Measurements from ENCODE around the gene C3AR1.
A peak's percentile ranks its signal among the peaks of the same experiment; 100 is the strongest.
"Not testable (repeated sequence)": the region's sequence is repeated elsewhere in the genome, so short reads cannot be mapped to it uniquely, and the experiment has no call there.

The C3AR1 gene

DNA sequence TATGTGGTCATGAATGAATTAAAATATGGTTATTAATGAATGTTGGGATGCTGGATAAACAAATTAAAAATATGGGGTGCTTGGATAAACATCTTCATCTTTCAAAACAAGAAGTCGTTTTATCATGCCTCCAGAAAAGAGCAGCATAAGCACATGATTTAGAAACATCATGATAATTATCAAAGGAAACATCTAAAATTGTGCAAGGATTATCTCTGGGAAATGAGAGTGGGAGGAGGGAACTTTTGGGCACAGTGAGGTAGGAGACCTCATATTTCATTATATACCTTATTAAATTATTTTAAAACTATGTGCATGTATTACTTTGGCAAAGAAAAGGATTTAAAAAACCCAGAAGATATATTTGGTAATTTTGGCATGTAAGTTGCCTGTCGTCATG lies 8.9 kb downstream of the C3AR1 start:
- no peak for DNase-seq

DNA sequence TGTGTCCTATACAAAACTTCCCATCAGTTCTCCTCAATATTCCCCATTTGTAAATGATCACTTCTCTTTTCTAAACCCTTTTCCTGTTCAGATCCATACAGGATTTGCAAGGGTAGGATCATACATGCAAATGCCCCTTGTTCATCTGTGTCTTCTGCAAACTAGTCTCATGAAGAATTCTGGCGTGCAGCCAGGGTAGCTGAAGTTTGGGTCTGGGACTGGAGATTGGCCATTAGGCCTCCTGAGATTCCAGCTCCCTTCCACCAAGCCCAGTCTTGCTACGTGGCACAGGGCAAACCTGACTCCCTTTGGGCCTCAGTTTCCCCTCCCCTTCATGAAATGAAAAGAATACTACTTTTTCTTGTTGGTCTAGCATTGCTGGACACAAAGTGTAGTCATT lies 11.3 kb downstream of the C3AR1 start:
- DNase-seq: no peak

DNA sequence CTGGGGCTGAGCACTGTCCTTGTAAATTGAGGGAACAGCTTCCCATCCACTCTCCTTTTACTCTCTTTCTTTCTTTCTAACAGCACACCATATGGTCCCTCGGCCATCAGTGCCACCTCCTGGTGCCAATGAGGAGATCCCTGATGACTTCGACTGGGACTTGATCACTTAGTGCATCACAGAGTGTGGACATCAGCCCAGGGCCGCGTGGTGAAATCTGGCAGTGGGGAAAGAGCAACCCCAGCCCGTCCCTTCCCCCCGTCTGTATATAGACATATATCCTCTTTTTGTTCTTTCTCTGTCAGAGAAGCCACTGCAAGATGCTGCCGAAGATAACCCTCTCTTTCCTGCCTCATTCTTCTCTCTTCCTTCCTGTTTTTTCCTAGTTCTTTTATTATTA lies 13.5 kb downstream of the C3AR1 start:
- DNase-seq: no peak

DNA sequence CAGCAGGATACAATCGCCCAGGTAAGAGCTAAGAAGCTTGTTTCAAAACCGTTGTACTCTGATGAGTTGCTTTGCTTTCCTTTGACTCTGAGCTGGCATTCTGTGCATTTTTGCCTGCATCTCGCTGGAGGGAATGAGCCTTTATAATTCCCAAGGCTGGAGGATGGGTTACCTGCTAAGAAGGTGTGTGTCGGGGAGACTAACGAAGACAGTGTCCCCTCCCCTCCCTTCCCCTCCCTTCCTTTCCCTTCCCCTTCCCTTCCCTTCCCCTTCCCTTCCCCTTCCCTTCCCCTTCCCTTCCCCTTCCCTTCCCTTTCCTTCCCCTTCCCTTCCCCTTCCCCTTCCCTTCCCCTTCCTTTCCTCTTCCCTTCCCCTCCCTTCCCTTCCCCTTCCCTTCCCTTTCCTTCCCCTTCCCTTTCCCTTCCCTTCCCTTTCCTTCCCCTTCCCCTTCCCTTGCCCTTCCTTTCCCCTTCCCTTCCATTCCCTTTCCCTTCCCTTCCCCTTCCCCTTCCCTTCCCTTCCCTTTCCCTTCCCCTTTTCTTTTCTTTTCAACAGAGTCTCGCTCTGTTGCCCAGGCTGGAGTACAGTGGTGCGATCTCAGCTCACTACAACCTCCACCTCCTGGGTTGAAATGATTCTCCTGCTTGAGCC lies 15.4 kb downstream of the C3AR1 start:
- no peak for DNase-seq

DNA sequence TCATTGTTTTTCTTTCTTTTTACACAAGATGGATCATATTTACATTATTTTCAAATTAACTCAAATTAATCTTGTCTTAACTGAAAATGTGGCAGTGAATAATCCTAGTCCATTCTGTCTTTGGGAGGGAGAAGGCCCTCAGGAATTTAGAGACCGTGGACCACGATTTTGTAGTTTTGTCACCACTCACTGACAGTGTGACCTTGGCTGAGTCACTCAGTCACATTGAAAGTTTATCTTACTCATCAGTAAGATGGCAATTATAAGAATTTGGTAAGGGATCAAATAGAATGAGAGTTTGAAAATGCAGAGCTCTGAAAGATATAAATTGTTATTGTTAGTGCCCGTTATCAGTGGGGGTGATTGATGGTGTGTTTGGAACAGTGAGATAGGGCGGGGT lies 17.3 kb downstream of the C3AR1 start:
- DNase-seq: no peak

DNA sequence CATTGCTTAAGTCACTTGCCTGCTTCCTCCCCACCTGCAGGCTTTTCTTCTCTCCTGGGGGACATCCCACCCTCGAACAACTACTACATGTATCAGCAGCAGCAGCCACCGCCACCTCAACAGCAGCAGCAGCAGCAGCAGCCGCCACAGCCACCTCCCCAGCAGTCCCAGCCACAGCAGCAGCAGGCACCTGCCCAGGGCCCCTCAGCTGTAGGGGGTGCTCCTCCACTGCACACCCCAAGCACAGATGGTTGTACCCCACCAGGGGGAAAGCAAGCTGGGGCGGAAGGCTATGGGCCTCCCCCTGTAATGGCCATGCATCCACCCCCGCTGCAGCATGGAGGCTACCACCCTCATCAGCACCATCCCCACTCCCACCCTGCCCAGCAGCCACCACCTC lies 18.3 kb downstream of the C3AR1 start:
- no peak for DNase-seq

DNA sequence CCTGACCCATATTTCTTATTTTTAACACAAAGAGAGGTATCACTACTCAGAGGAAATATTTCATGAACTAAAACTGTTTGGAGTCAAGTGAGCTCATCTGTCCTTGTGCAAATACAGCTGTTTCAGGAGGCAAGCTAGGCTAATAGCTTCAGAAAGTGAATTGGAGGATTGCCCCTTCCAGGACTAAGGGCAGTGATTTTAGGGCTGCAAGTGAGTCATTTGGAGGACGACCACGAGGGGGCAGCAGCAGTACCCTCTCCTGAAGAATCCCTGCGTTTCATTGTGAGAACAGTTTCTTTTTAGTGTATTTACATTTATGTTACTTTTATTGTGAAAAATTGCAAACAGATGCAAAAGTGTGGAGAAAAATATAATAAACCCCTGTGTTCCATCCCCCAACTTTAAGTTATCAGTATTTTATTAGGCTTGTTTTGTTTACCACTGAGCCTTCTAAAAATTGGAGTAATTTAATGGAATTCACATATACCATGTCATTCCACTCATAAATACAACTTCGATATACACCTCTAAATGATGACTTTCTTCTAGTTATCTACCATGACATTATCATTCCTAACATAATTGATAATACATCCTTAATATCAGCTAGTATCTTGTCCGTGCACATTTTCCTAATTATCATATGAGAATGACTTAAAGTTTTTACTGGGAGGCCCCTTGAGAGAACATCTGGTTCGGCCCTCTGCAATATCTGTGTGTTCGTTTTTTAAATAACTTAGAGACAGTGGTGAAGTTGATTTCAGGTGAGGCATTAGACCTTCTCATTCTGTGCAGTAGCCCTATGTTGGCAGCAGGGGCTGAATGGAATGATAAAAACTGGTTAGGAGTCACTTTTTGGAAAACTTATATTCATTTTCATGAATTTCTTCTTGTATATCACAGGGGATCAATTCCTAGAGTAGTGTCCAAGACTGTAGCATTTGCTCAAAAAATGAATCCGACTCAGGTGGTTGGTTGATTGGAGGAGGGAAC lies 19.9 kb downstream of the C3AR1 start:
- DNase-seq: peak; percentile 28

DNA sequence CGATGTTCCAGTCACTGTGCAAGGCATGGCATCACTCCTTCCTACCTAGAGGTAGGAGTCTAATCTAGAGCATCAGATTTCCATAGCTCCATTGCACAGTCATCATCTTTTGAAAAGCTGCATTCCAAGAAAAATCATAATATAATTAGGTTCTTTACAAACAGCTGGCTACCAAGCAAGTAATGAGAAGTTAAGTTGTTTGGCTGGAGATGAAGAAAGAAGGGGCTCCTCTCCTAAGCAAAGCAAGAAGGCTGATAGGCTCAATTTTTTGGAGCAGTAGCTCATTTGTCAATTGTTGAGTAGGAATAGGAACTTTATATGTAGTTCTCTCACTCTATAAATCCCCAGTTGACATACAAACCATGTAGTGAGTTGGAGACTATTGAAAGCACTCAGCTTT lies 25.4 kb downstream of the C3AR1 start:
- DNase-seq: no peak

DNA sequence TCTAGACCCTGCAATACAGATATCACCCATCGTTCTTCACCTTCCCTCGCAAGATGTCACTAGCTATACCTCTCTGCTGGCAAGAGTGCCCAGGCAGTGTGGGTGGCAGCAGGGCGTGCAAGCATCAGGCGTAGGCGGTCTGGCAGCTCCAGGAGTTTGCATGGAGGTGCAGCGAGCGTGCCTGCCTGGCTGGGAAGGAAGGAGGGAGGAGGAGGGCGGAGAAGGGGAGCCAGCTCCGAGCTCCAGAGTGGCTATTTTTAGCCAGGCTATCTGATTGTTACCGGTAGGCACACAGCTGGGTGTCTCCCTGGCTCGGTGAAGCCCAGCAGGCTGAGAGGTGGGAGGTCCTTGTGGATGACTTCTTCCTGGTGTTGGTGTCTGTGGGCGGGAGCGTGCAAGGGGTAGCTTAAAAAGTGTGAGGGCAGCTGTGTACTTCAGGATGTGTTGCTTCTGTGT lies 27.5 kb downstream of the C3AR1 start:
- no peak for DNase-seq

DNA sequence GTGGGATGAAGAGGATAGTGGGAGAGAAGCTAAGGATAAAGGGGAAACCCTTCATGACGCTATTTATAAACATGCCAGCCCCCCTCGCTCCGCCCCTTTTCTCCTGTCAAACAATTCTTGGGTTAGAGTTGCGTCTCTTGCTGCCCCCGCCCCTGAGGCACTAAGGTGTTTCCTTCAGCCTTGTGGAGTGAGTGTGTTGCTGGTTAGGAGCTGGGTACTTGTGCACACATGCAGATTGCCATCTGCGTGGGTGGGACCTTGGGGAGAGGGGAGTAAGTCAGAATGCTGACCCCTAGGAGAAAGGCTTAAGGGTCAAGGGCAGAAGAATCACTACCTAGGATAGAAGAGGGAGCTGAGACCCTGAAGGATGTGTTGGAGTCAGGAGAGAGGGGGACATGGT lies 28.2 kb downstream of the C3AR1 start:
- no peak for DNase-seq

DNA sequence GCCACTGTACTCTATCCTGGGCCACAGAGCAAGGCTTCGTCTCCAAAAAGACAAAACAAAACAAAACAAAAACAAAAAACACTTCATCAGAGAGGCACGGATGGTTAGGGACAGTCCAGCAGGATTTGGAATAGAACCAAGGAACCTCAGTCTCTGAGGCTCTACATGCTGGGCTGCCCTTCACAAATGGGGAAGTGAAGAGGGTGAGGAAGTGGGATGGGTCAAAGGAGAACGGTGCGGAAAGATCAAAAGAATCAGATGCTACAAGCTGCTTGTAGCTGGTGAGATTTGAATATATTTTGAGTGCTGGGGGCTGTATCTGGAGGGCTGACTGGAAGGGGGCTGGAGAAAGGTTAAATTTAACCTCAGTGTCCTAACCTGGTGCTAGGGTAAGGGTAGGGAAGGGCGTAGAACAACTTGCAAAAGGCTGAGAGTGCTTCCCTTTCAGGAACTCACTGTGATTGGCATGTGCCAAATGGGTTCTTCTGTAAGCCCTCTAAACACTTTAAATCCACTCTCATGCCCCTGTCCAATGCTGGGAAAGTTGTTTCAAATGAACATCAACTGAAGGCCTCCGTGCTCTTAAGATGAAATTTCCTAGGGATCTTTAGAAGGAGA lies 29.0 kb downstream of the C3AR1 start:
- no peak for DNase-seq

DNA sequence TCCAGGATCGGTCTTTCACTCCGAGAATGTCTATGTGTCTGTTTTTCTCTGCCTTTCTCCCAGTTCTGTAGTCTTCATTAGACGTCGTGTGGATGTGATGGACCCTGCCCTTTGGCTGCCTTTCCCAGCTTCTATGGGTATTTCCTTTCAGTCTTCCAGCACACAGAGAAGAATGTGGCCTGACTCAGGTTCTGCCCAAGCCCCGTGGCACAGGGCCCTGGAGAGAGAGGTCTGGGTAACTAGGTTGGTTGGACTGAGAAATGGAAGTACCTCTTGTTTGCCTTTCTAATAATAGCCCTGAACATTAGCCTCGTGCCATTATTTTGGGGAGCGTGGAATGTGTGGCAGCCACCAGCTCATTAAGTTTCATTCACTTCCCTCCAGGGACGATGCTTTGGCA lies 29.8 kb downstream of the C3AR1 start:
- DNase-seq: no peak

DNA sequence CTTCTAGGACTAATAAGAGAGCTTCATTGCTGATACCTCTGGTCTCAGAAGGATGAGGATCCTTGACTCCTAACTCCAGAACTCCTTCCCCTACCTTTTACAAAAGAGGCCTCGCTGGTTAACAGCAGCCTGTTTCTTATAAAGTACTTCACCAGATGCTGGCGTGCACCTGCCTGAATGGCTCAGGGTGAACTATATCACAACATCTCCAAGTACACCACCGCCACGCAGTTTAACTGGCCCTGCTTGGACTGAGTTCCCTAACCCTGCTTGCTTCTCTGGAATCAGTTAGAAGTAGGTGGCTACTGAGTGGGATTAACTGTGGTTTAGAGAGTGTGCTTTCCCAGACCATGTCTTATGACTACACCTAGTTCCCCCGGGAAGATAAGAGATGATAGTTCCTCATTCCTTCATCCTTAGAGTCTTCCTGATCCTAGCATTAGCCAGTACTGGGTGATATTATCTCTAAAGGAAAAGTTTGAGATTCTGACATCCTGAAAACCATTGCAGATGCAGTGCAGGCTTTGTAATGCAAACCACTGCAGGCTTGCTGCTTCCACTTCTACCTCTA lies 30.6 kb downstream of the C3AR1 start:
- no peak for DNase-seq

DNA sequence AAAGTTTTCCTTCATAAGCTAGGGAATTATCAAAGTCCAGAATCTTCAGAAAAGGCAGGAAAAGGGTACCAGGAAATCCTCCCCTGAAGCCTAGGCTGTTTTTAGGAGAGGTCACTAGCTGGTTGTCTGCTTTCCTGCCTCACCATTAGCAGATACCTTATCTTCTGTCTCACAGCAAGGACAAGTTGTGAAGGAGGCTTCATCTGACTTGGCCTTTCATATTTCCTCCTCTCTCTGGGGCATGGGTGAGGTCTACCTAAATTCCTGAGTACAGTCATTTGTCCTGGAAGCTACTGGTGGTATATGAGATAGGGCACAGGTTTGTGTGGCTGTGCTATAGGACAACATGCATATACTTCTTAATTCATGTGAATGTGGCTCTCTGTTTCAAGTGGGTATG lies 31.4 kb downstream of the C3AR1 start:
- no peak for DNase-seq

DNA sequence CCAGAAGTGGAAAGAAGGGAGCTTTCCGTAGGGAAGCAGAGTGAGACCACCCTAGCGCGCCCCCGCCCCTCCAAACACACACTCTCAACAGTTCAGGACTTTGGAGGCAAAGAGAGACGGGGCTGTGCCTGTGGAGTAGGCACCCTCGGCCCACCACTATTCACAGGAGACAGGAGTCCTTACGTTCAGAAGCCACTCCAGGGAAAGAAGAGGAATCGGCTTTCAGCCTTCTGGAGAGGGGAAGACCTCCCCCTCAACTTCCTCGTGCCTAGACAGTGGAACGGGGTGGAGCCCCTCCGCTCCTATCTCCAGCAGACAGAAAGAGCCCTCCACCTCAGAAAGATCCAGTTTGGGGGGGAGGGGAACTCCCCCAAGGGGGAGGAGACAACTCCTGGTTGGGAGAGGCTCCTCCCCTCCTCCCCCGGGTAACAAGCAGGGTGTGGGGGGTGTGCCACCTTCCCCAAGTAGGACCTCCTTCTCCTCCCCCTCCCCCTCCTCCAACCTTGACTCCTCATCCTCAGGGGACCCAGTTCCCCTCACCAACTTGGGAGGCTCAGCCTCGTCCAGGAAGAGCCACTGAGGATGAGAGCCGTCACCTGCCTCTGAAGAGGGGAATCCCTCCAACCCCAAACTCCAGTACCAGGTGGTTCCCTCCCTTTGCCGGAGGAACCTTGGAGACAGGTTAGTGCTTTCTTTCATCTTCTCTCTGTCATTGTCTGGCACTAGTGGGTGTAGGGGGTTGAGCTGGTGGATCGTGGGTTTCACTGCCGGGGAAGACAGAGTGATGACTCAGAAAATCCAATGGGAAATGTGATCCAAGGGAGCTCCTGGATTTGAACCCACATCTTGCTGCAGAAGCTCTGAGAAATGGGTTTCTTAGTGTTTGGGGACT lies 32.8 kb downstream of the C3AR1 start:
- no peak for DNase-seq

DNA sequence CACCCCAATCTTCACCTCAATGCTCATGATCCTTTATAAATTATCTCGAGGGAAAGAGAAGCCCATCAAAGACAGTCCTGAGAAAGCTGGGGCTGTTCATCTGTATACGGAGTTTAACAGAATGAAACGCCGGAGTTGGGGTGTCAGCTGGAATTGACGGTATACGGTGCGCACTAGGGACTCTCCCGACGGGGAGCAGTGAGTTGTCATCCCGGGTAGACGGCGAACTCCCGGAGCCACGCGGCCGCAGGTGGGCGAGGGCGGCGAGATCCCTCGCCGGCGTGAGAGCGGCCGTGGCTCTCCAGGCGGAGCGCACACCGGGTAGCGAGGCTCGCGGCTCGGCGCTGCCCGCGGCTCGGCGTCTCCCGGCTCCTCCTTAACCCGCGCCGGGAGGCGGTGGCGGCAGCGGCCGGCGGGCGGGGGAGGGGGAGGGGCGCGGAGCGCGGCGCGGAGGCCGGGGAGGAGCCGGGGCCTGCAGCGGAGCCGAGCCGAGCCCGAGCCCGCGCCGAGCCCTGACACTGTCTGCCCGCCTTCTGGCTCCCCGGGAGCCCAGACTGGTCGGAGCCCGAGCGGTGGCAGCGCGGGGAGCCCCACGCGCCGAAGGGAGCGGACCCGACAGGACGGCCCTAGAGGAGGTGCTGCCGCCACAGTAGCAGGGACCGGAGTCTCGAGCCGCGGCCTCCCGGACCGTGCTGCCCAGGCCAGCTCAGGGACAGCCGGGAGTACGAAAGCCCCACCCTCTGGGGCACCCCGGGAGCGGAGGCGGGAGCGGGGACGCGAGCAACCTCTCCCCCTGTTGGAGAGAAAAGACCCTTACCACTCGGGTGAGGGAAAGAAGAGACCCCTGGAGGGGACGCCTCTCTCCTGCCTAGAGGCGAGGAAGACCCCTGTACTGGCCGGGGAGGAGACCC lies 33.7 kb downstream of the C3AR1 start, which contains the start of gene FOXJ2:
FOXJ2 (plus strand) TSS at position 475 of the 911 bp plus-strand sequence. CDS start 7,117 bp downstream, outside the sequence.
- DNase-seq: no peak

DNA sequence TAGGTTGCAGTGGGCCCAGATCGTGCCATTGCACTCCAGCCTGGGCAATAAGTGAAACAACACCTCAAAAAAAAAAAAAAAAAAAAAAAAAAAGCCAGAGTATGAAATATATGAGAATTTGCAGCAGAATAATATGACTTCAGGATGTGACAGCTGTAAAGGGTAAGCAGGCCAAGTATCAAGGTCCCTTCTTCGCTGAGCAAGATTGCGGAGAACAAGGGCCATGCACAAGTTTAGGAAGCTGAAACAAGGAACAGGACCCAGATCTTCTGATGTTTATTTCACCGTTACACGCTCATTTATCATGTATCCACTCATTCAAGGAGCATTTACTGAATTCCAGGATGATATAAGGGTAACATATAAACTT lies 34.3 kb downstream of the C3AR1 start:
- DNase-seq: no peak

DNA sequence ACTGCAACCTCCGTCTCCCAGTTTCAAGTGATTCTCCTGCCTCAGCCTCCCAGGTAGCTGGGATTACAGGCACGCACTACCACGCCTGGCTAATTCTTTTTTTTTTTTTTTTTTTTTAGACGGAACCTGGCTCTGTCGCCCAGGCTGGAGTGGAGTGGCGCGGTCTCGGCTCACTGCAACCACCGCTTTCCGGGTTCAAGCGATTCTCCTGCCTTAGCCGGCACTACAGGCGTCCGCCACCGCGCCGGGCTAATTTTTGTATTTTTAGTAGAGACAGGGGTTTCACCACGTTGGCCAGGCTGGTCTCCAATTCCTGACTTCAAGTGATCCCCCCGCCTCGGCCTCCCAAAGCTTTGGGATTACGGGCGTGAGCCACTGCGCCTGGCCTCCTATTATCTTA lies 35.1 kb downstream of the C3AR1 start:
- not testable (repeated sequence) for DNase-seq

DNA sequence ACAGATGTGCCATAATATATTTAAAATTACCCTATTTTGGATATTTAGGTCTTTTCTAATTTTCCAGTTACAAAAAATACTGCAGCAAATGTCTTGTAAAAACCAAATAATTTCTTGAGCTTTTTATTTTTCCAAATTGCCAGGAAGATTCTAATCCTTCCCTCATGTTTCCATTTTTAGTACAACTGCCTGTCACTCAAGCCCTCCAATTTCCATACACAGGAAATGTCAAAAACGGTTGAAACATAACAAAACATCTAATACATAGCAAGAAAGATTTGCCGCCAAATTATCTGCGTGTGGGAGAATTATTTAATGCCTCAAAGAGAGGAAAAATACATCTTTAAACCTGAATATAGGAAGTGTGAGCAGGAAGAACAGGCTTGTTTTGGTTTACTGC lies 36.0 kb downstream of the C3AR1 start:
- no peak for DNase-seq

DNA sequence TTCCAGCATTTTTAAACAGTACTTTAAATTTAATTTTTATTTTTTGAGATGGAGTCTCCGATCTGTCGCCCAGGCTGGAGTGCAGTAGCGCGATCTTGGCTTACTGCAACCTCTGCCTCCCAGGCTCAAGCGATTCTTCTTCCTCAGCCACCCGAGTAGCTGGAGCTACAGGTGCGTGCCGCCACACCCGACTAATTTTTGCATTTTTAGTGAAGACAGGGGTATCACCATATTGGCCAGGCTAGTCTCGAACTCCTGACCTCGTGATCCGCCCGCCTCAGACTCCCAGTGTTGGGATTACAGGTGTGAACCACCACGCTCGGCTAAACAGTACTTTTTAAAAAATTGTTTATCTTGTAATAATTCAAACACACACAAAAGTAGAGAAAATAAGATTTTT lies 37.9 kb downstream of the C3AR1 start:
- no peak for DNase-seq

DNA sequence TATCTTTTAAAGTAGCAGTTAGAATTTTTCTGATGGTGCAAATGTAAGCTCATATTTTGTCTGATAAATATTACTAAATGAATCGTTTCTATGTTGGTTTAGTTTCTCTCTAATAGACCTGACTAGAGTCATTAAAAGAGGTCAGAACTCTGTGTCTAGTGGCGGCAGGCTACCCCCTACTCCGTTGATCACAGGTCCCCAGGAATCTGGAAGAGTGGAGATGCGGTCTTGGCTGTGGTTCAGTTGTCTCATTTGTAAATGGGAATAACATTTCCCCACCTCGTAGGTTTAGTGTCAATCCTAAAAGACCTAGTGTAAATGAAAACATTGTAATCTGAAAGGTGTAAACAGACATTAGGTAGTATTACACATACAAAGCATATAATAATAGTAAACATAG lies 38.3 kb downstream of the C3AR1 start:
- no peak for DNase-seq

All from amniotic stem cell (primary cell).